ENCODE results near the gene MAGI2.

The MAGI2 gene

DNA sequence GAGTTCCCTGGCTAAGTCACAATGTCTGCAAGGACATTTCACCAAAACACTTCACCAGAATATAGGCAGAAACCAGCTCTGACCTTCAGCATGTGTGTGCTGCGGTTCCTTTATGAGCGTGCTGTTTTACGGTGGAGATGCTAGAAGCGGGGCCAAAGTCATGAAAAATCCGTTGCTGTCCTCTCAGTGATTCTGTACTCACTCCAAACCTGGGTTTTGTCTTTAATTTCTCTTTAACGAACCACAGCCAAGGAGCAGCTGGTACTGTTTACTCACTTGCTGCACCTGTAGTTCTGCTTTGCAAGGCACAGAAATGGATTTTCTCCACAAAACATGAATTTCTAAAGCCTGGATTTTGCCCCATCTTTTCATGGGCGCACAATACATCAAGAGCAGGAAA lies 1015.0 kb downstream of the MAGI2 start:
- TF ChIP-seq, protein P1, sequence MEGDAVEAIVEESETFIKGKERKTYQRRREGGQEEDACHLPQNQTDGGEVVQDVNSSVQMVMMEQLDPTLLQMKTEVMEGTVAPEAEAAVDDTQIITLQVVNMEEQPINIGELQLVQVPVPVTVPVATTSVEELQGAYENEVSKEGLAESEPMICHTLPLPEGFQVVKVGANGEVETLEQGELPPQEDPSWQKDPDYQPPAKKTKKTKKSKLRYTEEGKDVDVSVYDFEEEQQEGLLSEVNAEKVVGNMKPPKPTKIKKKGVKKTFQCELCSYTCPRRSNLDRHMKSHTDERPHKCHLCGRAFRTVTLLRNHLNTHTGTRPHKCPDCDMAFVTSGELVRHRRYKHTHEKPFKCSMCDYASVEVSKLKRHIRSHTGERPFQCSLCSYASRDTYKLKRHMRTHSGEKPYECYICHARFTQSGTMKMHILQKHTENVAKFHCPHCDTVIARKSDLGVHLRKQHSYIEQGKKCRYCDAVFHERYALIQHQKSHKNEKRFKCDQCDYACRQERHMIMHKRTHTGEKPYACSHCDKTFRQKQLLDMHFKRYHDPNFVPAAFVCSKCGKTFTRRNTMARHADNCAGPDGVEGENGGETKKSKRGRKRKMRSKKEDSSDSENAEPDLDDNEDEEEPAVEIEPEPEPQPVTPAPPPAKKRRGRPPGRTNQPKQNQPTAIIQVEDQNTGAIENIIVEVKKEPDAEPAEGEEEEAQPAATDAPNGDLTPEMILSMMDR (IDR thresholded peaks at IDR 0.05; ENCODE audit: borderline replicate concordance, extremely low read depth, low read length, poor library complexity, severe bottlenecking) = no peak
- no peak for TF ChIP-seq EZH2 (IDR thresholded peaks at IDR 0.05; ENCODE audit: borderline replicate concordance, low read depth, low read length, severe bottlenecking)
- DNase-seq (no peak), ATAC-seq (ENCODE audit: insufficient read depth, low read depth) (no peak)
- Histone ChIP-seq H3K4me1 (ENCODE audit: insufficient read depth, low read length) (no peaks in the 10 kb centered on the region), H3K9me3 (ENCODE audit: insufficient read depth, low read length, severe bottlenecking) (no peaks in the 10 kb centered on the region), H3K4me2 (ENCODE audit: insufficient read depth, low read length) (no peak overlapping the region), H3K27ac (ENCODE audit: low read length) (no peak overlapping the region), H3K27me3 (ENCODE audit: insufficient read depth, low read length, poor library complexity) (no peaks in the 10 kb centered on the region), H3K4me3 (ENCODE audit: low read depth in 1 of 2, low read length in 2 of 2) (no peak overlapping the region), H2AFZ (ENCODE audit: low read depth, low read length) (no peak overlapping the region), H4K20me1 (ENCODE audit: insufficient read depth, low read length) (no peaks in the 10 kb centered on the region), H3K36me3 (ENCODE audit: insufficient read depth, low read length) (no peaks in the 10 kb centered on the region), H3K9ac (ENCODE audit: low read depth, low read length) (no peak overlapping the region), H3K79me2 (ENCODE audit: insufficient read depth, low read length) (no peaks in the 10 kb centered on the region)

DNA sequence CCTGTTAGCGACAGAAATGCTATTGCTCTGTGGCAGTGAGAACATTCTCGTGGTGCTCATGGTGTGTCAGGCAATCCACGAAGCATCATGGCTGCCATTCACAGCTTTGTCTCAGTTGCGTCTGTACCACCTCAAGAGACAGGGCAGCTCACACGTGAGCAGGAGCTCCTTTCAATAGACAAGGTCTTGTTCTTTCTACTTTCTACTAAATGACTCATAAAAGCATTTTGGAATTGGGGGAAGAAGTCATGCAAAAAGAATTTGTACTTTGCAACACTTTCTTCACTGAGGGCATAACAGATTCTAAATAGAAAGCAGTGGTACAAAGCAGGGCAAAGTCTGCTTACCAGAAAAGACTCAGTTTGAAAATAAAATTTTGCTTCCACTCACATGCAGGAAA lies 1016.3 kb downstream of the MAGI2 start:
- Histone ChIP-seq H3K36me3 (ENCODE audit: insufficient read depth, low read length) (no peaks in the 10 kb centered on the region), H2AFZ (ENCODE audit: low read depth, low read length) (no peak overlapping the region), H3K9me3 (ENCODE audit: insufficient read depth, low read length, severe bottlenecking) (no peaks in the 10 kb centered on the region), H3K4me2 (ENCODE audit: insufficient read depth, low read length) (no peak overlapping the region), H3K4me3 (ENCODE audit: low read depth in 1 of 2, low read length in 2 of 2) (no peak overlapping the region), H3K79me2 (ENCODE audit: insufficient read depth, low read length) (no peaks in the 10 kb centered on the region), H3K27ac (ENCODE audit: low read length) (no peak overlapping the region), H3K9ac (ENCODE audit: low read depth, low read length) (no peak overlapping the region), H4K20me1 (ENCODE audit: insufficient read depth, low read length) (no peaks in the 10 kb centered on the region), H3K27me3 (ENCODE audit: insufficient read depth, low read length, poor library complexity) (no peaks in the 10 kb centered on the region), H3K4me1 (ENCODE audit: insufficient read depth, low read length) (no peaks in the 10 kb centered on the region)
- DNase-seq (no peak), ATAC-seq (ENCODE audit: insufficient read depth, low read depth) (no peak)
- TF ChIP-seq, protein P1 (IDR thresholded peaks at IDR 0.05; ENCODE audit: borderline replicate concordance, extremely low read depth, low read length, poor library complexity, severe bottlenecking) = no peak
- TF ChIP-seq EZH2 (IDR thresholded peaks at IDR 0.05; ENCODE audit: borderline replicate concordance, low read depth, low read length, severe bottlenecking) = no peak

DNA sequence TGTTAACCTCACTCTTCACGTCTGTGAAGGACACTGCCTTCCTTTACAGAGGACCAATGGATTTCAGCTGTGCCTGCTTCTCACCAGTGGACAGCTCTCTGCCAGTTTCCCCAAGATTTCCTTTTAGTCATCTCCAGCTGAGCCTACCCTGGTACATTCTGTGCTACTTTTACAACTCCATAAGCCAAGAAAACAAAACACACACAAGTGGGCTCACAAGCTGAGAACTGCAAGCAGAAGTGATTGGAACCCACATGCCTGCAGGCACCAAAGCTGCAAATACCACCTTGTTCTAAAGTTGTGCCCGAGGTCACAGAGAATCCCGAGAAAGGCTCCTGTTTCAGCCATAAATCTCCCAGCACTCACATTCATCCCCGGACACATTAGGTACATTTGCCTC lies 1018.1 kb downstream of the MAGI2 start:
- no peak for DNase-seq
- no peak for ATAC-seq (ENCODE audit: insufficient read depth, low read depth)
- Histone ChIP-seq H3K27me3 (ENCODE audit: insufficient read depth, low read length, poor library complexity) (no peaks in the 10 kb centered on the region), H3K9me3 (ENCODE audit: insufficient read depth, low read length, severe bottlenecking) (no peaks in the 10 kb centered on the region), H4K20me1 (ENCODE audit: insufficient read depth, low read length) (no peaks in the 10 kb centered on the region), H3K79me2 (ENCODE audit: insufficient read depth, low read length) (no peaks in the 10 kb centered on the region), H3K27ac (ENCODE audit: low read length) (no peak overlapping the region), H3K4me2 (ENCODE audit: insufficient read depth, low read length) (no peak overlapping the region), H3K4me3 (ENCODE audit: low read depth in 1 of 2, low read length in 2 of 2) (no peak overlapping the region), H3K4me1 (ENCODE audit: insufficient read depth, low read length) (no peaks in the 10 kb centered on the region), H2AFZ (ENCODE audit: low read depth, low read length) (no peak overlapping the region), H3K36me3 (ENCODE audit: insufficient read depth, low read length) (no peaks in the 10 kb centered on the region), H3K9ac (ENCODE audit: low read depth, low read length) (no peak overlapping the region)
- TF ChIP-seq EZH2 (IDR thresholded peaks at IDR 0.05; ENCODE audit: borderline replicate concordance, low read depth, low read length, severe bottlenecking) = no peak
- TF ChIP-seq, protein P1 (IDR thresholded peaks at IDR 0.05; ENCODE audit: borderline replicate concordance, extremely low read depth, low read length, poor library complexity, severe bottlenecking) = no peak

DNA sequence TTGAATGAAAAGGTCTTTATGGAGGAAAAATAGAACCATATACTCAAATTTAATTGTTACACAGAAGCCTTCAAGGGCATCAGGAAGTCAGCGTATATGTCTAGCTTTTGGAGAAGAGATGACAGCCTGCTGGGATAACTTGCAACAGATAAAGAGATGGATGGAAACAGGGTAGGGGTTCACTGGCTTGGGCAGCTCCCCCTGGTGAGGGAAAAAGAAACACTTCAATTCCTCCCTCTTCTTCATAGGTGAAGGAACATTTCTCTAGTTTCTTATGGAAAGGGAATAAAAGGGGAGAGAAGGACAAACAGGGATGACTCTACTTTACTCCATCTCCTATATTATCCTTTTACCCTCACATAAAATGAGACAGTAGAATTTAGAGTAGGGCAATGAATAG lies 1019.2 kb downstream of the MAGI2 start:
- no peak overlapping the region for H3K4me2 ChIP-seq (ENCODE audit: insufficient read depth, low read length)
- no peaks in the 10 kb centered on the region for H3K79me2 ChIP-seq (ENCODE audit: insufficient read depth, low read length)
- H3K4me1 ChIP-seq (ENCODE audit: insufficient read depth, low read length) = no peaks in the 10 kb centered on the region
- ATAC-seq (ENCODE audit: insufficient read depth, low read depth) = no peak
- H3K36me3 ChIP-seq (ENCODE audit: insufficient read depth, low read length) = no peaks in the 10 kb centered on the region
- H3K27ac ChIP-seq (ENCODE audit: low read length) = no peak overlapping the region
- H4K20me1 ChIP-seq (ENCODE audit: insufficient read depth, low read length) = no peaks in the 10 kb centered on the region
- no peak overlapping the region for H2AFZ ChIP-seq (ENCODE audit: low read depth, low read length)
- H3K27me3 ChIP-seq (ENCODE audit: insufficient read depth, low read length, poor library complexity) = no peaks in the 10 kb centered on the region
- H3K9ac ChIP-seq (ENCODE audit: low read depth, low read length) = no peak overlapping the region
- H3K9me3 ChIP-seq (ENCODE audit: insufficient read depth, low read length, severe bottlenecking) = no peaks in the 10 kb centered on the region
- no peak overlapping the region for H3K4me3 ChIP-seq (ENCODE audit: low read depth in 1 of 2, low read length in 2 of 2)
- no peak for TF ChIP-seq EZH2 (IDR thresholded peaks at IDR 0.05; ENCODE audit: borderline replicate concordance, low read depth, low read length, severe bottlenecking)
- TF ChIP-seq, protein P1 (IDR thresholded peaks at IDR 0.05; ENCODE audit: borderline replicate concordance, extremely low read depth, low read length, poor library complexity, severe bottlenecking) = peak; percentile 4
- DNase-seq = no peak

Measured in DND-41 (cell line).